ENCODE measurements around the gene KCNC3.

KCNC3 gene

GRCh38 chr19:50310759-50311465, 18.3 kb downstream of the KCNC3 start:
- in situ Hi-C loops (cut with HindIII; ENCODE audit: low sequenced_read_pairs) = no loop called here
- TF ChIP-seq CTCF (IDR thresholded peaks at IDR 0.05; ENCODE audit: low read depth, low read length, missing control alignments) = no peak
- DNase-seq (ENCODE audit: low read depth) = no peak
- H3K4me3 ChIP-seq (ENCODE audit: low read depth, low read length) = no peak overlapping the region

- DNase-seq (ENCODE audit: low read depth) = no peak
- H3K4me3 ChIP-seq (ENCODE audit: low read depth, low read length) = no peak overlapping the region
- no peak for TF ChIP-seq CTCF (IDR thresholded peaks at IDR 0.05; ENCODE audit: low read depth, low read length, missing control alignments)
- in situ Hi-C loops (cut with HindIII; ENCODE audit: low sequenced_read_pairs) = no loop called here
These were observed 19.6 kb downstream of the KCNC3 start for GRCh38 chr19:50309396-50310125.

GRCh38 chr19:50308991-50309390, 20.2 kb downstream of the KCNC3 start:
- in situ Hi-C loops (cut with HindIII; ENCODE audit: low sequenced_read_pairs) = no loop called here
- H3K4me3 ChIP-seq (ENCODE audit: low read depth, low read length) = no peak overlapping the region
- TF ChIP-seq CTCF (IDR thresholded peaks at IDR 0.05; ENCODE audit: low read depth, low read length, missing control alignments) = no peak
- DNase-seq (ENCODE audit: low read depth) = no peak

- H3K4me3 ChIP-seq (ENCODE audit: low read depth, low read length) = no peak overlapping the region
- in situ Hi-C loops (cut with HindIII; ENCODE audit: low sequenced_read_pairs) = no loop called here
- no peak for TF ChIP-seq CTCF (IDR thresholded peaks at IDR 0.05; ENCODE audit: low read depth, low read length, missing control alignments)
- DNase-seq (ENCODE audit: low read depth) = no peak
These were observed 25.6 kb downstream of the KCNC3 start for GRCh38 chr19:50303558-50303957.

GRCh38 chr19:50301607-50301971, 27.6 kb downstream of the KCNC3 start:
- in situ Hi-C loops (cut with HindIII; ENCODE audit: low sequenced_read_pairs) = no loop called here
- DNase-seq (ENCODE audit: low read depth) = no peak
- no peak for TF ChIP-seq CTCF (IDR thresholded peaks at IDR 0.05; ENCODE audit: low read depth, low read length, missing control alignments)
- H3K4me3 ChIP-seq (ENCODE audit: low read depth, low read length) = no peak overlapping the region

- H3K4me3 ChIP-seq (ENCODE audit: low read depth, low read length) = no peak overlapping the region
- in situ Hi-C loops (cut with HindIII; ENCODE audit: low sequenced_read_pairs) = no loop called here
- peak; percentile 51 for DNase-seq (ENCODE audit: low read depth)
- no peak for TF ChIP-seq CTCF (IDR thresholded peaks at IDR 0.05; ENCODE audit: low read depth, low read length, missing control alignments)
These were observed 28.2 kb downstream of the KCNC3 start for GRCh38 chr19:50300814-50301606.

Data from astrocyte of the cerebellum (primary cell).